SU-DHL-6 (cell line): Measurements from ENCODE around the gene MYLK.

Experiments
- H2AFZ ChIP-seq: fragments of 200-600 bp; sonication (generic); 2 replicates; pipeline ENCODE4 v1.6.1; 2014; ENCODE audit warnings: low read depth, mild to moderate bottlenecking, moderate library complexity, mixed read lengths, antibody characterized with exemption, low read length; ENCODE audit not compliant: severe bottlenecking
- H3F3A ChIP-seq: fragments of 200-600 bp; shearing (Covaris generic); 2 replicates; pipeline ENCODE4 v1.6.0; 2016; ENCODE audit warnings: antibody characterized with exemption, mild to moderate bottlenecking; ENCODE audit not compliant: insufficient read depth
- H3K27ac ChIP-seq: fragments of 200-600 bp; sonication (generic); 2 replicates; pipeline ENCODE4 v1.5.1; 2016; ENCODE audit warnings: low read depth, mild to moderate bottlenecking, low read length, moderate library complexity, mixed read lengths
- H3K27me3 ChIP-seq: fragments of 200-600 bp; sonication (generic), shearing (Covaris generic); 2 replicates; pipeline ENCODE4 v1.6.0; 2014; ENCODE audit warnings: mild to moderate bottlenecking, low read length
- H3K36me3 ChIP-seq: fragments of 200-600 bp; sonication (generic); 2 replicates; pipeline ENCODE4 v1.6.1; 2014; ENCODE audit warnings: mild to moderate bottlenecking, low read length, mixed read lengths
- H3K4me2 ChIP-seq: fragments of 300-600, 200-600 bp; shearing (Covaris generic), sonication (generic); 2 replicates; pipeline ENCODE4 v1.6.0; 2014; ENCODE audit warnings: low read length, low read depth, mild to moderate bottlenecking; ENCODE audit not compliant: poor library complexity, severe bottlenecking
- H3K4me3 ChIP-seq: fragments of 200-600 bp; sonication (generic); 2 replicates; pipeline ENCODE4 v1.5.1; 2014; ENCODE audit warnings: antibody characterized with exemption, low read length, mild to moderate bottlenecking, mixed read lengths; ENCODE audit not compliant: insufficient read depth, poor library complexity, severe bottlenecking
- H3K79me2 ChIP-seq: fragments of 200-600 bp; sonication (generic); 2 replicates; pipeline ENCODE4 v1.6.1; 2014; ENCODE audit warnings: mild to moderate bottlenecking, low read length, moderate library complexity; ENCODE audit not compliant: insufficient read depth
- H3K9ac ChIP-seq: fragments of 200-600 bp; sonication (generic); 2 replicates; pipeline ENCODE4 v1.7.0; 2014; ENCODE audit warnings: mild to moderate bottlenecking, low read length
- H3K9me2 ChIP-seq: fragments of 200-600 bp; sonication (generic); replicated peaks from 2 replicates; pipeline ENCODE4 v1.6.1; 2014; ENCODE audit warnings: low read length; ENCODE audit not compliant: insufficient read depth
- H3K9me3 ChIP-seq: fragments of 200-600 bp; sonication (generic); 2 replicates; pipeline ENCODE4 v1.6.1; 2014; ENCODE audit warnings: low read length, mixed read lengths; ENCODE audit not compliant: insufficient read depth
- H4K20me1 ChIP-seq: fragments of 200-600 bp; sonication (generic); 2 replicates; pipeline ENCODE4 v1.6.1; 2014; ENCODE audit warnings: low read depth, mild to moderate bottlenecking, antibody characterized with exemption, low read length, moderate library complexity, mixed read lengths
- EZH2phosphoT487 ChIP-seq: fragments of 200-600 bp; sonication (generic), shearing (Covaris generic); conservative IDR thresholded peaks from 2 replicates; pipeline ENCODE4 v1.6.1; 2018; ENCODE audit warnings: mild to moderate bottlenecking, antibody characterized with exemption, low read length, moderate library complexity, mixed read lengths
- TF ChIP-seq, protein P1 (sequence below): fragments of 200-600 bp; sonication (generic); IDR thresholded peaks from one replicate; pipeline ENCODE4 v1.5.1; 2017; ENCODE audit warnings: antibody characterized with exemption, mild to moderate bottlenecking, low read length, moderate library complexity; ENCODE audit not compliant: insufficient read depth, poor library complexity, severe bottlenecking

Gene MYLK

DNA sequence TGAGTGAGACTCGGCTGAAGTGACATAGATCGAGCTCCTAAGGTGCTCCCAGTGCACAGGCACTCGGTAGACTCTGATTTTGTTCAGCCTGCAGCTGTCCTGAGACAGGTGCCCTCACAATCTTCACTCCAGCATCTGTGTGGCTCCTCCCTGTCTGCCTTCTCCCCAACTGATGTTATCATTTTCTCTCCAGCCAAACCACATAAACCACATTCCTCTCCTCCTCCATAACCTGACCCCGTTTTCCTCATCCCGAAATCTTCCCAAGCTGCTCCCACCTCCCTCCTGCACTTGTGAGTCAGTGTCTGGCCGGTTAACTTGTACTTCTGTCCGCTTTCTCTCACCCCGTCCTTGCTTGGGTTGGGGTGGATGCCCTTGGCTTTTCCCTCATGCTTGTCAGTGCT, 206.0 kb downstream of the MYLK start:
- Histone ChIP-seq H3K4me3 (no peak overlapping the region), H3K9me2 (no peaks in the 10 kb centered on the region), H3K27ac (no peak overlapping the region), H3K9me3 (no peaks in the 10 kb centered on the region), H3K36me3 (no peaks in the 10 kb centered on the region), H3K27me3 (no peaks in the 10 kb centered on the region; the same call in 1 of the 2 replicates), H3K4me2 (no peak overlapping the region), H4K20me1 (no peaks in the 10 kb centered on the region), H3F3A (no peaks in the 10 kb centered on the region), H3K9ac (no peak overlapping the region), H3K79me2 (no peaks in the 10 kb centered on the region), H2AFZ (no peak overlapping the region)
- TF ChIP-seq EZH2phosphoT487, result no peak
- TF ChIP-seq, protein P1, sequence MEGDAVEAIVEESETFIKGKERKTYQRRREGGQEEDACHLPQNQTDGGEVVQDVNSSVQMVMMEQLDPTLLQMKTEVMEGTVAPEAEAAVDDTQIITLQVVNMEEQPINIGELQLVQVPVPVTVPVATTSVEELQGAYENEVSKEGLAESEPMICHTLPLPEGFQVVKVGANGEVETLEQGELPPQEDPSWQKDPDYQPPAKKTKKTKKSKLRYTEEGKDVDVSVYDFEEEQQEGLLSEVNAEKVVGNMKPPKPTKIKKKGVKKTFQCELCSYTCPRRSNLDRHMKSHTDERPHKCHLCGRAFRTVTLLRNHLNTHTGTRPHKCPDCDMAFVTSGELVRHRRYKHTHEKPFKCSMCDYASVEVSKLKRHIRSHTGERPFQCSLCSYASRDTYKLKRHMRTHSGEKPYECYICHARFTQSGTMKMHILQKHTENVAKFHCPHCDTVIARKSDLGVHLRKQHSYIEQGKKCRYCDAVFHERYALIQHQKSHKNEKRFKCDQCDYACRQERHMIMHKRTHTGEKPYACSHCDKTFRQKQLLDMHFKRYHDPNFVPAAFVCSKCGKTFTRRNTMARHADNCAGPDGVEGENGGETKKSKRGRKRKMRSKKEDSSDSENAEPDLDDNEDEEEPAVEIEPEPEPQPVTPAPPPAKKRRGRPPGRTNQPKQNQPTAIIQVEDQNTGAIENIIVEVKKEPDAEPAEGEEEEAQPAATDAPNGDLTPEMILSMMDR, result no peak

DNA sequence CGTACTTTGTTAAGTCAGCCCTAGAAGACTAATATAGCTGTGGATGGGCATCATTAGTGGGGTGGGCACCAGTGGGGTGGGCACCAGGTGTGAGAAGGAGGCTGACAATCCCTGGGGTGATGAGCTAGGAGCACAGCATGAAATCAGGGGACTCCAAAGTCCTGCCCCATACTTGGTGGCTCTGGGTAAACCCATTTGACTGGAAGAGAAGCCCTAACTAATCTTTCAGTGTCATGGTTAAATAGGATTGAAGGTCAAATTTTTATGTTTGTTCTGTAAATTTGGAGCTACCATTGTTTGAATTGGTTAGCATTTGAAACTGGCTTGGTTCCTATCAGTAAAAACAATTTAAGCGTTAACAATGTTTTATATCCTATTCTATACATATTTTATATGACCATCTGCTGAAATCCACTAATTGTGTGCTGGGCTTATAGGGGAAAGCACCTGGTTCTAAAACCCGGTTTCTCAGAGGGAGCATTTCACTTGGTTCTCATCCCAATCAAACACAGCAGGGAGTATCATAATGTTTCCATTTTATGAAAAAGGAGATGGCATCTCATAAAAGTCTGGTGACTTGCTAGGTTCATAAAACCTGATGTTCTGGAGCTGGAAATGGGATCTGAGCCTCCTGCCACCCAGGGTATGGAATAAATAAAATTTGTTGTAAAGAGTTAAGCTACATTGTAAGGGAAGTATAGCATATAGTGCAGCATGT, 211.5 kb downstream of the MYLK start:
- Histone ChIP-seq H3K27ac (no peak overlapping the region), H3K9me2 (no peaks in the 10 kb centered on the region), H3K36me3 (no peaks in the 10 kb centered on the region), H3K9ac (no peak overlapping the region), H2AFZ (no peak overlapping the region), H3F3A (no peaks in the 10 kb centered on the region), H3K79me2 (no peaks in the 10 kb centered on the region), H3K27me3 (no peaks in the 10 kb centered on the region; the same call in 1 of the 2 replicates), H3K9me3 (no peaks in the 10 kb centered on the region), H4K20me1 (no peaks in the 10 kb centered on the region), H3K4me3 (no peak overlapping the region), H3K4me2 (no peak overlapping the region)
- TF ChIP-seq, protein P1, result no peak
- TF ChIP-seq EZH2phosphoT487, result no peak

DNA sequence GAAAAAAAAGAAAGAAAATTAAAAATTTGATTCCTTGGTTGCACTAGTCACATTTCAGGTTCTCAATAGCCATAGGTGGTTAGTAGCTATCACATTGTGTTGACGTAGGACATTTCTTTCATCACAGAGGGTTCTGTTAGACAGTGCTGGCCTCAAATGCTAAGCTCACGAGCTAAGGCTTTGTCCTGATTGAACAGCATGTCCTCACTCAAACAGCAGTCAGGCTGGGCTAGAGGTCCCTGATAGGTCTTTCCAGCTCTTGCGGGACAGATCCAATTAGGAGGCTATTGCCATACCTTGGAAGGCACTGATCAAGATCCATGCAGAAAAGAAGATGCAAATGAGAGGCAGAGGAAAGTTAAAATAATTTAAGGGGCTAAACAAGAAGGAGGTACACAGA, 213.4 kb downstream of the MYLK start:
- H3K4me2 ChIP-seq, result no peak overlapping the region
- no peak overlapping the region for H3K4me3 ChIP-seq
- no peaks in the 10 kb centered on the region for H3K36me3 ChIP-seq
- no peak overlapping the region for H3K27ac ChIP-seq
- H3K9me2 ChIP-seq, result no peaks in the 10 kb centered on the region
- no peaks in the 10 kb centered on the region for H3F3A ChIP-seq
- H3K79me2 ChIP-seq, result no peaks in the 10 kb centered on the region
- no peaks in the 10 kb centered on the region for H4K20me1 ChIP-seq
- no peaks in the 10 kb centered on the region; the same call in 1 of the 2 replicates for H3K27me3 ChIP-seq
- no peaks in the 10 kb centered on the region for H3K9me3 ChIP-seq
- H2AFZ ChIP-seq, result no peak overlapping the region
- TF ChIP-seq, protein P1, result no peak
- TF ChIP-seq EZH2phosphoT487, result no peak
- no peak overlapping the region for H3K9ac ChIP-seq
